Activated CD8-positive, alpha-beta memory T cell treated with anti-CD3 and anti-CD28 coated beads for 4 hours (primary cell): ENCODE results near the gene CCRL2.
"Not testable (repeated sequence)": the region's sequence is repeated elsewhere in the genome, so short reads cannot be mapped to it uniquely, and the experiment has no call there.

Source experiments
- DNase-seq, 2 donors: peaks; one replicate each; pipeline ENCODE4 v3.0.0-alpha.2; 2020; ENCODE audit warnings: low read depth in 2 of 2

CCRL2 gene

DNA sequence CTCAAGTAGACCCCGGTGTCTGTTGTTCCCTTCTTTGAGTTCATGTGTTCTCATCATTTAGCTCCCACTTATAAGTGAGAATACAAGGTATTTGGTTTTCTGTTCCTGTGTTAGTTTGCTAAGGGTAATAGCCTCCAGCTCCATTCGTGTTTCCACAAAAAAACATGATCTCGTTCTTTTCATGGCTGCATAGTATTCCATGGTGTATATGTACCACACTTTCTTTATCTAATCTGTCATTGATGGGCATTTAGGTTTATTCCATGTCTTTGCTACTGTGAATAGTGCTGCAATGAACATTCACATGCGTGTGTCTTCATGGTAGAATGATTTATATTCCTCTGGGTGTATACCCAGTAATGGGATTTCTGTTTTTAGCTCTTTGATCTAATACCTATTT lies 4.2 kb upstream of the CCRL2 start:
- DNase-seq = not testable (repeated sequence)

DNA sequence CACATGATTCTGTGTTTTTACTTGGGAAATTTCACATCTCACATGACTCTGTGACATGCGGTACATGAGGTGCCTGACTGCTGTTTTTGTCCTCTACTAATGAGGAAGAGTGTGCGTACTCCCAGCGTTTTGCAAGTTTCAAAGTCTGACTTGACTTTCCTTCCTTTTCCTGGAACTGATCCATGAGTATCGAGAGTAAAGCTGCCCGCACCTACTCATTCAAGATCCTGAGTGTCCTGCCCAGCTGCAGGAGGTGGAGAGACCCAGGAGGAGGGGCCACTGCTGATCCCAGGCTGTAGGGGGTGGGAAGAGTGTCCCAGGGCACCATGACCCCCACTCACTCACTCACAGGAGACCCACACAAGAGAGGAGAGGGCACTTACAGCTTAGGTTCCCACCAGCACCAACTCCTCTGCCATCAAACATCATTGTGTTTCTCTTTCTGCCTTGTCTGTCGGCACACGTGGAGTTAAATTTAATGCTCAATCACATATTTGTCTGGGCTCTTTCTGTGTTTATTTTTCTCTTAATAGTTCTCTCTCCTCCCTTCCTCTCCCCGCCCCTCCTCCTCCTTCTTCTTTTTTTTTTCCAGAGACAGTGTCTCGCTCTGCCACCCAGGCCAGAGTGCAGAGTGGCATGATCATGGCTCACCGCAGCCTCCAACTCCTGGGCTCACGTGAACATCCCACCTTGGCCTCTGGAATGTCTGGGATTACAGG lies 1.6 kb upstream of the CCRL2 start:
- DNase-seq = no peak

DNA sequence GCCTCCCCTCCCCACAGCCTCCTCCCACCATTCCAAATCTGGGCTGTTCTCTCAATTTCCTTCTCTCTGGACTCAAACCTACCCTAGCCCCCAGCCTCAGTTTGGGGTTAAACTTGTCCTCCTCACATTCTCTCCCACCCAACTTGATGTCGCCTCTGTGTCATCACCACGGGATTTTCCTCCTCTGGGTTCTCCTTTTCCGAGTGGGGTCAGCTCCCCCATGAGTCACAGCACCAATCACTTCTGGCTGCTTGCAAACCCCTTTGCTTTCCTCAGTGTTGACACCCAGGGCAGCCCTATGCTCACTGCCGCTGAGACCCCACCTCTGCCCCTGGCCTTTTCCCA lies 644 bp upstream of the CCRL2 start:
- DNase-seq = no peak

DNA sequence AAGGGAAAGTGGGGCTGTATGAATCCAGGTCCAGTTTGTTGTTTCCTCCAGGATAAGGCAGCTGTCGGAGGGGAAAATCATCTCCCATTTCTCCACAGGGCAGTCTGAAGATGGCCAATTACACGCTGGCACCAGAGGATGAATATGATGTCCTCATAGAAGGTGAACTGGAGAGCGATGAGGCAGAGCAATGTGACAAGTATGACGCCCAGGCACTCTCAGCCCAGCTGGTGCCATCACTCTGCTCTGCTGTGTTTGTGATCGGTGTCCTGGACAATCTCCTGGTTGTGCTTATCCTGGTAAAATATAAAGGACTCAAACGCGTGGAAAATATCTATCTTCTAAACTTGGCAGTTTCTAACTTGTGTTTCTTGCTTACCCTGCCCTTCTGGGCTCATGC lies 911 bp downstream of the CCRL2 start:
- DNase-seq = no peak

DNA sequence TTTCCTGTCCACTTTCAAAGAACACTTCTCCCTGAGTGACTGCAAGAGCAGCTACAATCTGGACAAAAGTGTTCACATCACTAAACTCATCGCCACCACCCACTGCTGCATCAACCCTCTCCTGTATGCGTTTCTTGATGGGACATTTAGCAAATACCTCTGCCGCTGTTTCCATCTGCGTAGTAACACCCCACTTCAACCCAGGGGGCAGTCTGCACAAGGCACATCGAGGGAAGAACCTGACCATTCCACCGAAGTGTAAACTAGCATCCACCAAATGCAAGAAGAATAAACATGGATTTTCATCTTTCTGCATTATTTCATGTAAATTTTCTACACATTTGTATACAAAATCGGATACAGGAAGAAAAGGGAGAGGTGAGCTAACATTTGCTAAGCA lies 1.8 kb downstream of the CCRL2 start:
- DNase-seq = no peak

DNA sequence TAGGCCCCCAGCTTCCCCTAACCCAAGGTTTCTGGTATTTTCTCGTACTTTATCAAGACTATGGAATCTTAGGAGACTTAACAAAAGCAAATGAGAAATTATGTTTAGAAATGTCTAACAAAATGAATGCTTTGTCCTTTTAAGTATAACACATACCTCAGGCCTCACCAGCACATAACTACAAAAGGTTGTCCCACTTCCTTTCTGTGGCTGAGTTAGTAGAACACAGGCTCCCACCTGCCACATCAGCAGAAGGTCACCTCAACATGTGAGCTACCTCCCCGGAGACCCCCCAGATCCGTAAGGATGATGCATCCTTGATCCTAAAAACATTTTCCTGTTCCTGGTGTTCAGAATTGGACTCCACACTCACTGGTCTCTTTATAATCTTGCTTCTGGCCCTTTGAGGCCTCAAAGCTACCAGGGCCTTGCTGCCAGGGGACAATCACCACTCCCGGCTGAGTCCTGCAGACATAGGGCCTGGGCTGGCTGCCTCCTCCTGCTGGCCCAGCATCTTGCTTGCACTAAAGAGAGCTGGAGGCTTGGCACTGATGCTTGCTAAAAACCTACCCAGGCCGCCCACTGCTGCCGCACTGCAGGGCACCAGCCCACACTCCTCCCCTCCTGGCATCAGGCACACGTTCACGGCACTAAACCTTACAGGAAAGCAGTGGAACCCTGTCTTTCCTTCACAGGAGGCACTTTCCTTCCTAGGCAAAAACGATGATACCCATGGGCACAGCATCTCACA lies 2.9 kb downstream of the CCRL2 start:
- no peak for DNase-seq

DNA sequence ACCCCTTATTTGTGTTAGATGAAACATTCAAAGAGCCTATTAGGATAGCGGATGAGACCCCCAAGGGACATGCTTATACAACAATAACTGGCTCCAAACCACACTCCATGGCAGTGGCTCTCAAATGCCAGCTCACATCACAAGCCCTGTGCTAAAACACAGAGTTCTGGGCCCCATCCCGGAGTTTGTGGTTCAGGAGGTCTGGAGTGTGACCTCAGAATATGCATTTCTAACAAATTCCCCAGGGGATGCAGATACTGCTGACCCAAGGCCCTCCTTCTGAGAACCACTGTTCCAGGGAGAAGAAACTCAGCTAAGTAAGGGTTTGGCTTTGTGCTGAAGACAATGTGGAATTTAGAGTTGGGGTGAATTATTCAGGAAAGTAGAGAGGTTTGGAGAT lies 3.6 kb downstream of the CCRL2 start:
- DNase-seq = no peak

DNA sequence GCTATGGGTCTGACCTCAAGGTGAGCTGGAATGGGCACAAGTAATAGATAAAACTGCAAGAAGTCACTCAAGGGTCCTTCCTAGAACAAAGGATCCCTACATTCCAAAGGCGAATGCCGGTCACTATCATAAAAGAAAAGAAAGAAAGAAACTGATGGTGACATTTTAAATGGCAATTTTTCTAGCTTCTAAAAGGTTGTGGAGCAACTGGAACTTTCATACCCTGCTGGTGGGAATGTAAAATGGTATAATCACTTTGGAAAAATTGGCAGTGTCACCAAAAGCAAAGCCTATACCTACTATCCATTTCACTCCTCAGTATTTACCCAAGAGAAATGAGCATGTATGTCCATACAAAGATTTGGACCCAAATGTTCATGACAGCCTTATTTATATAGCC lies 4.2 kb downstream of the CCRL2 start:
- DNase-seq = no peak

DNA sequence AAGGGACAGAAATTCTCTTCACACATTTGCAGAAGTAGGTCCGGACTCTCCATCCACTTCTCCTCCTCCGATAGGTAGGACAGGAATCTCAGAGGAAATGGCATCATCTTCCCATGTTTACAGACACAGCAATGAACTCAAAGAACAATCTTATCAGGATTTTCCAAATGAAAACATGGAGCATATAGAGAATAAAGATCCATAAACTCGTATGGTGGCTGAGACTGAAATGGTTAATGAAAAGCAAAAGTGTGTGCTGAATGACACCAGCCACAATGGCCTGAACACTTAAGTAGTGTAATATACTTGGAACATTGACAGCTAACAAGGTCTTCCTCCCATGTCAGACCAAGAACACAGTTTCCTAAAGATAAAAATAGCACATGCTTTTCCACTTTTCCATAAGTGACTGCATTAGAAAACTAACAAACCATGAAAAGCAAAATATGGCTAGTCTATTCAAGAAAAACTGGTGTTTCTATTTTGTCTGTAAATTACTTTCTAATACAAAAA lies 5.8 kb downstream of the CCRL2 start:
- DNase-seq = no peak

DNA sequence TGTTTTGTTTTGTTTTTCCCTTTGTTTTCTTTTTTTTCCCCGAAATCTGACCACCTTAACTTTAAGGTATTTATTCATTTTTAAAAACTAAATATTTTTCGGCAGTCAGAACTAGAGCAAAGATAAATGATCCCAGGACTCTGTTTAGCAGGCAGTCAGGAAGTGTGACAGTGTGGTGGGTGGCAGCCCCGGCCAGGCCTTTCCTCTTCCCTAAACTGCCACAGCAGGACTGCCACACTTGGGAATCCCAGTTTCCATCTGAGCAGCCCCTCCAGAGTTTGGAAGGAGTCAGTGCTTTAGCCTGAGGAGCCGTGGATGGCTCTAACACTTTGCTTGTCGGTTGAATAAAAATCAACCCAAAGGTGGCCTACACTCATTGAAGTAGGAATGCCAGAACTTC lies 6.9 kb downstream of the CCRL2 start:
- DNase-seq = no peak

DNA sequence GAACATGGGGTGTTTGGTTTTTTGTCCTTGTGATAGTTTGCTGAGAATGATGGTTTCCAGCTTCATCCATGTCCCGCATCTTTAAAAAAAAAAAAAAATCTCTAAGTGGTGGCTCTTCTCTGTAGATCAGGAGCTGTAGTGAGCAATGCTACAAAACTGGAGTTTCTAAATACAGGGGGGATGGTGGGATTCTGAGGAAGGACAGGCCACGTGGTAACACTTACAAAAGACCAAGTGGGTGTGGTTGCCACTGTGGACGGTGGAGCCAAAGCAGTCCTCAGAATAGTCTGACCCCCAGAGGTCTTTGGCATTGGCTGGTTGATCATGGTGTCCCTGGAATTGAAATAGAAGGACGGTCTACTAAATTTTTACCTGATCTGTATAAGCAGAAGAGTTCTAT lies 7.7 kb downstream of the CCRL2 start:
- DNase-seq = no peak

DNA sequence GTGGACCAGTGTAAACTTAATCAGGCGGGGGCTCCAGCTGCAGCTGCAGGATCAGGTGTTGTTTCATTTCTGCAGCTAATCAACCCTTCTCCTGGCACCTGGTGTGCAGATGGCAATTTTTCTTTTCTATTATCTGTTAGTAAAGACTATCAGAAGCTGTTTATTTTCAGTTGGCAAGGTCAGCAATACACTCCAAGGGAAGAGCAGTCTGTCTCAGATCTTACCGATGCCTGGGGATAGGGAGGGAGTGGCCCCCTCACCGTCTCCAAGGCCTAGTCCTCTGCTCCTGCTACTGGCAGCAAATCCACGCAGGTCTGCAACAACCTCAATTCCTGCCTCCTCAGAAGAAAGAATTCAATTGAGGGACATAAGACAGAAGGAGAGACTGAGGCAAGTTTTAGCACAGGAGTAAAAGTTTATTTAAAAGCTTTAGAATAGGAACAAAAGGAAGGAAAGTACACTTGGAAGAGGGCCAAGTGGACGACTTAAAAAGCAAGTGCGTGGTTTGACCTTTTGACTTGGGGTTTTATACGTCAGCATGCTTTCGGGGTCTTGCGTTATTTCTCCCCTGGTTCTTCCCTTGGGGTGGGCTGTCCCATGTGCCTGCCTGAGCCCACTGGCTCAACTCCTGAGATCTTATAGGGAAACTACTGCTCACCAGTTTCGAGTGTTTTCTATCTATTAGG lies 9.2 kb downstream of the CCRL2 start:
- no peak for DNase-seq

DNA sequence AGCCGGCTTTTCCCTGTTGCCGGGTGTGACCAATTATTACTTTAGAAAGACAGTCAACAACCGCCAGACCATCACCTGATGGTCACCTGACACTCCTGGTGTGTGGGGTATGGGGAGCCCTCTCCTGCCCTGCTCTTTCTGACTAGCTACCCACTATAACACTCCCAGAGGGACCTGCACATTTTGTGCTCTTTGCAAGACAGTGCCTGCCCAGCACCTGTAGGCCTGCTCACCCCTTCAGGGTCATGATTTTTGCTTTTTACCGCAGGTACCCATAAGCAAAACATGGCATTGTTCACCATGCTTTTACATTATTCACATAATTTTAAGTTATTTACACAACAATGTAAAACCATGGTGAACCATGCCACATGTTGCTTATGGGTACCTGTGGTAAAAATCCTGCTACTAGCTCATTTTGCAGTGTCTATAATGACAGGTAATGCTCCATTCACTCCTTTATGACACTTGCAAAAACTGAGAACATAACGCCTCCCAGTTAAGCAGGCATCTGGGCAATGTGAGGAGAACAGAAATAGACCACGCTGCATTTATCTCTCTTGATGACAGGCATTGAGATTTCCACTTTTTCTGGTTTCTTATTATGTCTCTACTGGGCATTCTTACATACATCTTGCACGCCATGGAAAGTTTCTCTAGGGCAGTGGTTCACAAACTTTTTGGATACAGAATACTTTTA lies 9.9 kb downstream of the CCRL2 start:
- DNase-seq = no peak

DNA sequence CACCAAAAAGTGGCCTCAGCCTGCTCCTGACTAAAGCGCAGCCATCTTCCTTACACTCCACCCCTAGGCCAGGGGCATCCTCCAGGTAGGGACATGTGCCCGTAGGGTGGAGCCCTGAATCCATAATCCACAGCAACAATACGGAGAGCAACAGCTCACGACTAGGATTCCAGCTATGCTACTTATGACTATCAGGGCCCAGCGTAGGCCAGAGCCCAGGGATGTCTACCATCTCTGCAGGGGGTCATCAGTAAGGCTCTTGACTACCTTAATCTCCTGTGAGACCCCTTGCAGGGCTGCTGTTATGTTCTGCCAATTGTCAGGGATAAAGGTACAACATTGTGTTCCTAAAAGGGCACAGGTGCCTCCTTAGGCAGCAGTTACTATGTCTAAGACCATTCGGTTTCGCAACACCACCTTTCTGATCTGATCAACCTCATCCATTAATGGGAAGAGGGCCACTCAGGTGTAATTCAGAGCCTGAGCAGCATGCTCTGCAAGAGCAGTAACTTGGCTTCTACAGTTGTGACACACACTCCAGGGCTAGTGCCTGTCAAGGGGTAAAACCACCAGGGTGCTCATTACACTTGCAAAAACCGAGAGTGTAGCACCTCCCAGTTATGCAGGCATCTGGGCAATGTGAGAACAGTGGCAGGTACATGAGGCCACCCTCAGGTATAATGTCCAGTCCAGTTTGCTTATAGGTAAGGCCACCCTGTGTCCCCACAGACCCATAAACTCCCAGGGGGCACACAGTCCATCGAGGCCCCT lies 11.0 kb downstream of the CCRL2 start:
- no peak for DNase-seq

DNA sequence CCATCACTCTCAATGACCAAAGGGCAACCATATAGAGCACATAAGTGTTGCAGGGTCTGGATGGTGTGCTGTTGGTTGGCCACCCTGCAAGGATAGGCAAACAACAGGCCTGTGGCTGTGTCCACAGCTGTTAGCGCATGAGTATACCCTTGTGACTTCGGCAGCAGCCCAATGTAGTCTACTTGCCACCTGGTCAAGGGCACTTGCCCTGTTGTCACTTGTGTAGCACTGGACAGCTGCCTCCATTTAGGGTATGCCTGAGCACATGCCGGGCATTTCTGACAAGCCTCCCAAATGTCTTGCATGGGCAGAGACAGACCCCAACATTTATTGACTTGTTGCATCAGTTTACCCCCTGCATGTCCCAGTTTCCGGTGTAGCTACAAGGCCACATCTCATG lies 12.8 kb downstream of the CCRL2 start:
- no peak for DNase-seq

DNA sequence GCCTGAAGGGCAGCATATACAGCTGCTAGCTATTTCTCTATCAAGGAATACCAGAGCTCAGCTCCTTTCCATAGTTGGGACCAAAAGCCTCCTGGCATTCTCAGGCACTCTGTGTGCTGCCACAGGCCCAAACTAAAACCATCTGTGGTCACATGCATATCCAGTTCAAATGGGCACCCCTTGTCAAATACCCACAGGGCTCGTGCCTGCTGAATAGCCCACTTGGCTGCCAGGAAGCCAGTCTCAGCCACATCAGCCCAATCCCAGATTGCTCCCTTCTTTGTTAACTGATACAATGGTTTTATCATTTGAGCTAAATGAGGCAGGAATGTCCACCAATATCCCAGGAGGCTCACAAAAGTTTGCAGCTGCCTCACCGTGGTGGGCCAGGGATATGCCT lies 13.9 kb downstream of the CCRL2 start:
- no peak for DNase-seq

DNA sequence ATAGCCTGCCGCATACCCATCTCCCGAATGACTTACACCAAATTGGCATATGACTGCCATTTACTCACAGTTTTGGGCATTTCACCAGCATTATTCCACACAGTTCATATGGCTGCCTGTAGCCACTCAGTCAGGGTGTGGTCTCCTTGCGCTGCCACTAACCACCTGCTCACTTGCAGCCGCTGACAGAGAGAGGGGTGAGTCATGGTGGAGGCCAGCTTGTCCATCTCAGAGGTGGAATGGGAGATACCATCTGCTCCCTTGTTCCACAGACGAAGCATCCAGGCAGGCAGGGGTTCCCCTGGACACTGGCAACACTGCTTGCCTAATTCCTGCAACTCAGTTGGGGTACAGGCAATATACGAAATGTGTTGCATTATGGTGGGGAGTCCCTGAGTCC lies 15.6 kb downstream of the CCRL2 start:
- DNase-seq = no peak

DNA sequence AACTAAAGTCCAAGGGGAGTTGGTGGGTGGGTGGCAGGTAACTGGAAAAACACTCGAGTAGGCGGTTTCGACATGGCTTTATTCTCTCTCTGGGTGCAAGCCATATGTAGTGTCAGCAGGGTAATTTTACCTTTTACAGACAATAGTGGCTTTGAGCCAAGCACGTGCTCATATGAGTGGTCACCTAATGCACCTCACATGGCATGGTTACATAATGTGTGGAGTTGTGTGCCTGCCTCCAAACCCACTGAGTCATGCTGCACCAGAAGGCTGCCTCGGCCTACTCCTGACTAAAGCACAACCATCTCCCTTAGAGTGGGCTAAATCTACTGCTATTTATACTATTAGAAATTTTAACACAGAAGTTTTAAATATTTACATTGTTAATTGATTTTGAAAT lies 16.5 kb downstream of the CCRL2 start:
- DNase-seq = no peak

DNA sequence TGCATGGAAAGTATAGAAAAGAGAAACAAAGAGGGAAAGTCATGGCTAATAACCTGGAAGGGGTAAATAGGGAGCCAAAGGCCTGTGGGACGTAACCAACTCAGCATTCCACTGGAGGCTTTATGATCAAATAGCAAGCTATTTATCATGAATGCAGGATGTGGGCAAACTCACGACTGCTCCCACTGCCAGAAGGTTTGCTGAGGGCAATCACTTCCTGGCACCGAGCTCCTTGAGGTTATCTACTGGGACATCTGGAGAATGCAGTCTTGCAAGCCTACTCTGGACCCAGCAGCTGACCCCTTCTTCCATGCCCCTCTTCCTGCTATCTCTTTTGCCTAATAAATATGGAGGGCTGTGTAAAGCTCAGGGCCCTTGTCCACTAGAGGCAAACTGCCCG lies 19.4 kb downstream of the CCRL2 start:
- not testable (repeated sequence) for DNase-seq

DNA sequence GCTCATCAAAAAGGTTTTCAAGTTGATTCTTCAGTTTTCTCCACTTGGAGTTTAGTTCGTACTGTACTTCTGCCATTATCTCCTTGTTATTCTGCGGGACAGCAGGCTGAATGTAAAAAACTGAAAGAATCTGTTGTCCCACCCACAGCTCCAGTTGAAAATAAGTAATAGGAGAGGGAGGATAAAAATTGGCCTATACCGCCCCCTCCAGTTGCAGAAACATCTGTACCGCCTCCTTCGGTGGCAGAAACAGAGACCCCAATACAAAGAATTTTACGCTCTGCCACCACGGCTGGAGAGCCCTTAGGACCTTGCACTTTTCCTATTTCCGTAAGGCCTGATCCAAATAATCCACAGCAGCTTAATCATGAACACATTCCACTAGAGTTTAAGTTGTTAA lies 20.3 kb downstream of the CCRL2 start:
- not testable (repeated sequence) for DNase-seq
